Measurements from ENCODE around the gene TAF15.

The TAF15 gene

GRCh38 chr17:35895636-35896587 is 86.6 kb downstream of the TAF15 start:
- no peak for DNase-seq (ENCODE audit: extremely low read depth, low read depth)
- no peak overlapping the region for H3K4me3 ChIP-seq (replicated peaks; ENCODE audit: low read depth, low read length)
- no peak for TF ChIP-seq CTCF (IDR thresholded peaks at IDR 0.05; ENCODE audit: low read depth, low read length, missing control alignments)
